Stimulated activated CD8-positive, alpha-beta memory T cell treated with anti-CD3 and anti-CD28 coated beads, Interleukin-2, amount 100 ng/mL, for 48 hours (primary cell): ENCODE data around the gene CWC22.

ENCODE experiments used
- DNase-seq, 2 donors: peaks; one replicate each; pipeline ENCODE4 v3.0.0-alpha.2; 2020; ENCODE audit warnings: low read depth in 2 of 2

The CWC22 gene

DNA sequence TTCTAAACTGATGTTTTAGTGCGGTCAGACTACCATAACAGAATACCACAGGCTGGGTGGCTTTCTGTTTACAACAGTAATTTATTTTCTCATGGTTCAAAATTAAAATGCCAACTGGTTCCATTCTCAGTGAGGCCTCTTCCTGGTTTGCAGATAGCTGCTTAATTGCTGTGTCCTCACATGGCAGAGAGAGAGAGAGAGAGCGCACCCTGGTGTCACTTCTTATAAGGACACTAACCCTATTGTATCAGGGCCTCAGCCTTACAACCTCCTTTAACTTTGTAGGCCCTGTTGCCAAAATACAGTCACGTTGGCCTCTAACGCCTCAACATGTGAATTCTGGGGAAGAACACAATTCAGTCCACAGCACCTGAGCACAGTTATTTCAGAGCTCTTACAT, 108.2 kb downstream of the CWC22 start:
- no peak for DNase-seq
